Right atrium auricular region (tissue), 2 donors: ENCODE results near the gene SLC5A12. TPM values are rescaled to one million over a fixed set of nuclear protein-coding genes. Genes with fewer than 3 reads are reported as not detected.

ENCODE experiments used
- DNase-seq: peaks from one replicate; pipeline ENCODE4 v3.0.0-alpha.2; 2019; ENCODE audit warnings: low spot score
- H3K27ac ChIP-seq, 2 donors: fragments of 200-600 bp; sonication (generic); 1 replicate in 1 of 2; 2 replicates in 1 of 2; pipeline ENCODE4 v1.5.1; 2016 to 2019
- H3K27me3 ChIP-seq, 2 donors: fragments of 200-600 bp; sonication (generic); one replicate each; pipeline versions ENCODE4 v1.5.1 to v1.6.0; 2017 to 2019
- H3K36me3 ChIP-seq: fragments of 200-600 bp; sonication (generic); one replicate; pipeline ENCODE4 v1.5.1; 2016
- H3K4me1 ChIP-seq, 2 donors: fragments of 200-600 bp; sonication (generic); one replicate each; pipeline versions ENCODE4 v1.5.1 to v1.6.0; 2017 to 2019
- H3K4me3 ChIP-seq, 2 donors: fragments of 200-600 bp; sonication (generic); 1 replicate in 1 of 2; 2 replicates in 1 of 2; pipeline ENCODE4 v1.5.1; 2017 to 2019; ENCODE audit warnings: mild to moderate bottlenecking in 1 of 2, moderate library complexity in 1 of 2
- H3K9me3 ChIP-seq, 2 donors: fragments of 200-600 bp; sonication (generic); one replicate each; pipeline ENCODE4 v1.5.1; 2019
- total RNA-seq, 2 donors: library from RNA; depleted of rRNA; stranded (reverse); fragments of >200 nt; gene quantifications; one replicate each; pipeline ENCODE4 v1.1.0, GENCODE V29; 2016
- TF ChIP-seq, protein P1 (sequence below), 2 donors: fragments of 200-600 bp; sonication (generic); IDR thresholded peaks; one replicate each; pipeline ENCODE4 v1.5.1; 2019; ENCODE audit warnings: antibody characterized with exemption in 2 of 2

The SLC5A12 gene
- total RNA-seq, 2 donors from 2014 or later: 1.7 to 4.0 TPM

DNA sequence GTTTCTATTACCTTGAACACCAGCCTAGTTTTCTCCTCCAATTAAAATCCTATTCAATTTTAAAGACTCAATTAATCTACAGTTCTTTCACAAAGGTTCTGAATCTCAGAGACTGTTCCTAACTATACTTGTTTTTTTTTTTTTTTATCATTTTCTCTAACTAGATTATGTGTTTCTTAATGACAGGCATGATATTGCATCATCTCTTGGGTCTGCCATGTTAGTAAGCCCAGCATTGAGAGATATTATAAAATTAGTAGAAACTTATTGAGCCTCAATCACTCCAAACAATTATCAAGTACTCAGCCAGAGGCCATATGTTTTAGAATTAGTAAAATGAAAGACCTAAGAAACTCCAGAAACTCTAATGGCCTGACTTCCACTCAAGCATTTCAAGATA, 28.1 kb upstream of the SLC5A12 start:
- Histone ChIP-seq H3K4me3 (no peak overlapping the region), H3K9me3 (no peaks in the 10 kb centered on the region), H3K27ac (no peak overlapping the region), H3K4me1 (no peaks in the 10 kb centered on the region), H3K27me3 (no peaks in the 10 kb centered on the region), H3K36me3 (no peaks in the 10 kb centered on the region)
- TF ChIP-seq, protein P1, sequence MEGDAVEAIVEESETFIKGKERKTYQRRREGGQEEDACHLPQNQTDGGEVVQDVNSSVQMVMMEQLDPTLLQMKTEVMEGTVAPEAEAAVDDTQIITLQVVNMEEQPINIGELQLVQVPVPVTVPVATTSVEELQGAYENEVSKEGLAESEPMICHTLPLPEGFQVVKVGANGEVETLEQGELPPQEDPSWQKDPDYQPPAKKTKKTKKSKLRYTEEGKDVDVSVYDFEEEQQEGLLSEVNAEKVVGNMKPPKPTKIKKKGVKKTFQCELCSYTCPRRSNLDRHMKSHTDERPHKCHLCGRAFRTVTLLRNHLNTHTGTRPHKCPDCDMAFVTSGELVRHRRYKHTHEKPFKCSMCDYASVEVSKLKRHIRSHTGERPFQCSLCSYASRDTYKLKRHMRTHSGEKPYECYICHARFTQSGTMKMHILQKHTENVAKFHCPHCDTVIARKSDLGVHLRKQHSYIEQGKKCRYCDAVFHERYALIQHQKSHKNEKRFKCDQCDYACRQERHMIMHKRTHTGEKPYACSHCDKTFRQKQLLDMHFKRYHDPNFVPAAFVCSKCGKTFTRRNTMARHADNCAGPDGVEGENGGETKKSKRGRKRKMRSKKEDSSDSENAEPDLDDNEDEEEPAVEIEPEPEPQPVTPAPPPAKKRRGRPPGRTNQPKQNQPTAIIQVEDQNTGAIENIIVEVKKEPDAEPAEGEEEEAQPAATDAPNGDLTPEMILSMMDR (IDR thresholded peaks at IDR 0.05): no peak
- DNase-seq: no peak

DNA sequence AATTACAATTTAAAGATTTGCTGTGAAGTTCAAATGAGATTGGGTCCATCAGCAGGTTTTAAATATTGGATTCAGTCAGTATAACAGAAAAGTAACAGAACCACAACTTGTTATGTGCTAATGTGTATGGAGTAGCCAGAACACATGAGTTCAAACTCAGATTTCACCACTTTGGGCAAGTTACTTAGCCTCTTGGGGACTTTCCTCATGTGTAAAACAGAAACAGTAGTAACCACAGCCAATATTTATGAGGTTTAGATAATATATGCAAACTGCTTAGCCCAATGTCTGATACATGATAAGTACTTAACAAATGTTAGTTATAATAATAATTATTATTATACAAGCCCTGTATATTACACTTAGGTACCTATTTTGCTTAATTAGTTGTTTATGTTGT, 21.8 kb upstream of the SLC5A12 start:
- DNase-seq: no peak
- Histone ChIP-seq H3K27ac (no peak overlapping the region), H3K36me3 (no peaks in the 10 kb centered on the region), H3K4me3 (no peak overlapping the region), H3K9me3 (no peaks in the 10 kb centered on the region), H3K4me1 (no peaks in the 10 kb centered on the region), H3K27me3 (no peaks in the 10 kb centered on the region)
- TF ChIP-seq, protein P1 (IDR thresholded peaks at IDR 0.05): no peak

DNA sequence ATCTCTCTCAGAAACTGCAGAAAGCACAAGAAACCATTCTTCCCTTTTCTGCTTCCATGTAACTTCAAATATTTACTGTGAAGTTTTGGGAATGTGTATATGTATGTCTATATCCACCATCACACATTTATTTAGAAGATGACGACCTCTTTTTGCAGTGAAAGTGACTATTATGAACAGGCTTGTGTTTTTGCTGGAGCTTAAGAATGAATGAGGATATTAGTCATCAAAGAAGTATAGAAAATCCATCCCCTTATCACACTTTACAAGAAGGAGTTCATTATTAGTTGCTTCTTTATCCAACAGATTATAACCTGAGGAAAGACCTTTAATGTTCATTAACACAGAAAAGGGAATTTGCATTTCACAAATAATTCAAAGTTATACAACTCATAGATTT, 21.1 kb upstream of the SLC5A12 start:
- no peak overlapping the region for H3K27ac ChIP-seq
- DNase-seq: no peak
- H3K36me3 ChIP-seq: no peaks in the 10 kb centered on the region
- no peaks in the 10 kb centered on the region for H3K27me3 ChIP-seq
- H3K4me3 ChIP-seq: no peak overlapping the region
- no peaks in the 10 kb centered on the region for H3K9me3 ChIP-seq
- TF ChIP-seq, protein P1 (IDR thresholded peaks at IDR 0.05): no peak
- H3K4me1 ChIP-seq: no peaks in the 10 kb centered on the region

DNA sequence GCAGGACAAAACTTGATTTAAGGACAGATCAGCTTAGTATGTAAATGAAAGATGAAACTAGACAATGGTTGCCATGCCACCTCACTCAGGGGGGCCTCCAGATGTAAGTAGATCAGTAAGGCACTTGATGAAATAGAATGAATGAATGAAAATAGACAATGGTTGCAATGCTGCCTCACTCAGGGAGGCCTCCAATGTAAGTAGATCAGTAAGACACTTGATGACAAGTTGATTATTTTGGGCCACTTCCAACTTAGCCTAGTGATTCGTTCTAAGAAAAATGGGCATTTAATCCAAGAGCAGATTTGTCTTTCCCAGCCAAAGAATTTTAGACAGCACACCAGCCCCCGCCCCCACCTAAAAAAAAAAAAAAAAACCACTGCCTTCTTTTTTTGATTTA, 19.2 kb upstream of the SLC5A12 start:
- no peaks in the 10 kb centered on the region for H3K27me3 ChIP-seq
- no peak overlapping the region for H3K4me3 ChIP-seq
- no peaks in the 10 kb centered on the region for H3K36me3 ChIP-seq
- H3K9me3 ChIP-seq: no peaks in the 10 kb centered on the region
- H3K27ac ChIP-seq: no peak overlapping the region
- no peaks in the 10 kb centered on the region for H3K4me1 ChIP-seq
- TF ChIP-seq, protein P1 (IDR thresholded peaks at IDR 0.05): no peak
- DNase-seq: no peak

DNA sequence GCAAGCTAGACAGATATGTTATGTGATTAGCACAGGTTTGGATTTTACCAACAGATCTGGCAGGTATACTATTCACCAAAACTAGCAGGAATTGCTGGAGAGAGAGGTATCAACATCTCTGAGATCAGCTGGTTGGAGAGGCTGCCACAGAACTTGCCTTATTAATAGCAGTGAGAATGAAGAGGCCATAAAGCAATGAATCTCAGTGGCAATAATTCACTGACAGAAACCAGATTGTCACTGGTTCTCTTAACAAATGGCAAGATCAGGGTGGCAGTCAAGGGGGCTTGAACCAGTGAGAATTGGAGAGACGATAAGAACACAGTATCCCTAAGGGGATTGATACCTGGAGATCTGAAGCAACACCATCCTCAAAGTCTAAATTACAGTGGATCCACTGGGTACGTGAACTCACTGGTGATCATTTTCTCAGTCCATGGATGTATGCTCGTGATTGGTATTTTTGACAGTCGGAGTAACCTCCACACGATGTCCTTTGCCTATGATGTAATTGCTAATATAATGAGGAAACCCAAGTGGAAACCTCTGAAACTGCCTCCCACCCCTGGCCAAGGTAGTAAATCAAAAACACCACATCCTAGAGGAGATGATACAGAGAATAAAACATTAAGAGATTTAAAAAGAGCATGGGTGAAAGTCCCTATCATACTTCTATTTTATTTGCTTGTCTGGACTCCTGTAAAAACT, 17.7 kb upstream of the SLC5A12 start:
- H3K36me3 ChIP-seq: no peaks in the 10 kb centered on the region
- H3K9me3 ChIP-seq: no peaks in the 10 kb centered on the region
- no peak overlapping the region for H3K27ac ChIP-seq
- no peak for DNase-seq
- H3K4me3 ChIP-seq: no peak overlapping the region
- TF ChIP-seq, protein P1 (IDR thresholded peaks at IDR 0.05): no peak
- H3K27me3 ChIP-seq: no peaks in the 10 kb centered on the region
- H3K4me1 ChIP-seq: no peaks in the 10 kb centered on the region

DNA sequence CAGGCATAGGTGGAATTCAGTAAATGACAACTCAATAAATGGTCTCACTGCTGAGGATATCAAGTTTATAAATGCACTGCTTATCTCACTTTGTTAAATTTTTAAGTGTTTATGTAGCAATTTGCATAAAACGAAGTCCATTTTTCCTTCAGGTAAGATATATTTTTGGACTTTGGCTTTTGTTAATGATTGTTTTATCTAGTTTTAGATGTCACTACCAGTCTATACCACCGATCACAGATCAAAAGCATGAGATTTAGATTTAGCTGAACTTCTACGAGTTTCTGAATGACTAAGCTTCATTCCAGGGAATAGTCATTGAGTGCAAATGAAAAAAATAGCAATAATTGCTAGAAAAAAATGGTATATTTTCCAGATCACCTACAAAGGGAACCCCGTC, 12.8 kb upstream of the SLC5A12 start:
- Histone ChIP-seq H3K4me3 (no peak overlapping the region), H3K9me3 (no peaks in the 10 kb centered on the region), H3K4me1 (no peaks in the 10 kb centered on the region), H3K27me3 (no peaks in the 10 kb centered on the region), H3K27ac (no peak overlapping the region), H3K36me3 (no peaks in the 10 kb centered on the region)
- no peak for DNase-seq
- TF ChIP-seq, protein P1 (IDR thresholded peaks at IDR 0.05): no peak
